GM12801 (cell line): ENCODE results near the gene LYG1.

ENCODE experiments used
- TF ChIP-seq, protein P1 (sequence below): IDR thresholded peaks from one replicate; pipeline ENCODE4 v1.5.1; 2011; ENCODE audit warnings: control low read depth; ENCODE audit not compliant: insufficient read length; ENCODE audit errors: extremely low read depth

The LYG1 gene

DNA sequence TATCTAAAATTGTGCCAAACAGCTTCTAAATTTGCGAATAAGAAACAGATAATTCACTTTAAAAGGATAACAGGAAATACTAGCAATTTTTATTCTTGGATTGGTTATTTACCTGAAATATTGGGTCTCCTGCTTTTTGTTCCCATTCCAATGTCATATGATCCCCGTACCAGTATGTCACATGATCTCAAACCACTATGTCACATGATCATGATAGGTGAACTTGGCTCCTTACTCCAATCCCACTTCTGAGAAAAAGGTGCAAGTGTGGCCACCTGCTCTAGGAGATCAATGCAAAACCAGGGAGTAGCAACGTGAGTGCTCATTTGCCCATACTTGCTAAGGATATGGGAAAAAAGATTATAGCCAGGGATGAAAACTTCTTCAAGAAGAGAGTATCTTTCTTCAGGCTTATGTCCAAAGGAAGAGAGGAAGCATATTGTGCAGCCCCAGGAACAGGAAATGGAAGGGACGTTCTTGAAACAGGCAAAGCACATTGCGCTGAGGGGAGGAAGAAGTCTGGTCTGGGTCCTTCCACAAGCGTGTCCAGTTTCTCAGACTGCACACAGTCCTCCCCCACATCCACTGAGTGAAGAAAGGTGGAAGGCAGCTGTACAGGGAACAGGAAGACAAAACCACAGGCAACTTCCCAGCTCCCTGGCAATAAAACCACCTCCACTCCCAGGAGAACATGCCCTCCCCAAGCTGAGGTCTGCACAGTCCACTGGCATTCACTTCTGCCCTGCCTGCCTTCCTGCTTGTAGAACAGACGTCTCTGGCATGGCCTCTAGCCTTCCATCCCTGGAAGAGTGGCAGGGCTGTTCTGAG lies 45.3 kb downstream of the LYG1 start, which contains the start of gene LYG2:
Gene LYG2, minus strand, starts transcription at position 176 of the 828 bp plus-strand sequence. CDS start 1,406 bp downstream, outside the sequence.
- TF ChIP-seq, protein P1, sequence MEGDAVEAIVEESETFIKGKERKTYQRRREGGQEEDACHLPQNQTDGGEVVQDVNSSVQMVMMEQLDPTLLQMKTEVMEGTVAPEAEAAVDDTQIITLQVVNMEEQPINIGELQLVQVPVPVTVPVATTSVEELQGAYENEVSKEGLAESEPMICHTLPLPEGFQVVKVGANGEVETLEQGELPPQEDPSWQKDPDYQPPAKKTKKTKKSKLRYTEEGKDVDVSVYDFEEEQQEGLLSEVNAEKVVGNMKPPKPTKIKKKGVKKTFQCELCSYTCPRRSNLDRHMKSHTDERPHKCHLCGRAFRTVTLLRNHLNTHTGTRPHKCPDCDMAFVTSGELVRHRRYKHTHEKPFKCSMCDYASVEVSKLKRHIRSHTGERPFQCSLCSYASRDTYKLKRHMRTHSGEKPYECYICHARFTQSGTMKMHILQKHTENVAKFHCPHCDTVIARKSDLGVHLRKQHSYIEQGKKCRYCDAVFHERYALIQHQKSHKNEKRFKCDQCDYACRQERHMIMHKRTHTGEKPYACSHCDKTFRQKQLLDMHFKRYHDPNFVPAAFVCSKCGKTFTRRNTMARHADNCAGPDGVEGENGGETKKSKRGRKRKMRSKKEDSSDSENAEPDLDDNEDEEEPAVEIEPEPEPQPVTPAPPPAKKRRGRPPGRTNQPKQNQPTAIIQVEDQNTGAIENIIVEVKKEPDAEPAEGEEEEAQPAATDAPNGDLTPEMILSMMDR: no peak

DNA sequence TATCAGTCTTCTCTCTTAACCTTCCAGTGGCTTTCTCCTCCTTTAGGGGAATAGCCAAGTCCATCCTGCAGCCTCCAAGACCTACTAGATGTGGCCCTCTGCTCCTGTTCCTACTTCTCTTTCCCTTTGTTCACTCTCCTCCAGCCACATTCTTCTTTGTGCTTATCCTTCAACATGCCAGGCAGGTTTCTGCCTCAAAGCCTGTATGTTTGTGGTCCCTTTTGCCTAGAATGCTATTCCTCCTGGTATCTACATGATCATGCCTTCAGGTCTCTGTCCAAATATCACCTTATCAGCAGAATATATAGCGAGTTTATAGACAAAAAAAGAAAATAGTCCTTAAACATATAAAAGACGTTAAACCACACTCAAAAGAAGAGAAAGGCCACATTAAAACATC lies 51.0 kb downstream of the LYG1 start:
- TF ChIP-seq, protein P1: no peak

DNA sequence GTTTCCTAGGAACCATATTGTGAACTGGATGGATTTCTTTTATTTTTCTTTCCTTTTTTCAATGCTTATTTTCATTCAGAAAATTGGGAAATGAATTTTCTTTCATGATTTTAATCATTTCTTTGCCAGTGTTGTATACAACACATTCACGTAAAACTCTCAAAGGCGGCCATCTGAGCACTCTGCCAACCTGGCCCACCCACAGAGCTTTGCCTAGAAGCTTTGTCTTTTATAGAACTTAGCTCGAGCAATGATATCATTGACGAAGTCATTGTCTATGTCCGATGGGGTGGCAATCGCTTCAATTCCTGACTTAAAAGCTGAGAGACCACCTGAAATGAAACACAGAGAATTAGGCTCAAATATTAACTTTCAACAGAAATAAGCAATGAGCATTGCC lies 58.8 kb downstream of the LYG1 start:
- TF ChIP-seq, protein P1: no peak

DNA sequence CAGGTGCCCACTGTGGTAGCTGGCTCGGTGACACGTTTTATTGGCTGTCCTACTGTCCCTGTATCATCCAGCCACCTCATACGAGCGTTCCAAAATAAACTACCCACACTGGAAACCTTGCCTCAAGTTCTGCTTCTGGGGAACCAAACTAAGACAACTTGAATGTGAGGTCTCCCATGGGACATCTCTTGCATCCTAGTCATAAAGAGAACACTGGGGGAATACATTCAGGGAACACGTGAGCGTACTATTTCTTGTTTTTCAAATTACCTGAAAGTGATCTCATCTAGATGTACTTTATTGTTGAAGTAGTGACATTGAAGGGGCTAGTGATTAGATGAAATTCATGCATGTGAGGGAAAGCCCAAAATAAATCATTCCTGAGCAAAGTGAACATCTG lies 60.6 kb downstream of the LYG1 start:
- TF ChIP-seq, protein P1: no peak

DNA sequence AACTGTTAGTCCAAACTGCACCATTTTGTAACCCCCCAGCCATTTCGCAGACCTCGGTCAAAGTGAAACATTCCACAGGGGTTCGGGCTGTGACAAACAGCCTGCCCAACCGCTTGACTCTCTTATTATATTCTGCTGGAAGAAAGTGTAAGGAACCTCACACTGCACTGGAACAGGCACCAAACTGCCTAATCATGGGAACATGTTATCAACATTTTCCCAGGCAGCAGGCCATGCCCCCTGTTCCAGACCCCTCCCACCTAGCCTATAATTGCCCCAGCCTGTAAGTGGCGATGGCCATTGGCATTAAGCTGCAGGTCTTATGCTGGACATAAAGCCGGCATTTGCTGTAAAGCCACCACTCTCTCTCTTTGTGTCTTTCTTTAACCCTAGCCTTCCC lies 62.4 kb downstream of the LYG1 start:
- TF ChIP-seq, protein P1: no peak
